SHP77 (cell line): ENCODE results near the gene SLC39A2.
"Not testable (repeated sequence)": the region's sequence is repeated elsewhere in the genome, so short reads cannot be mapped to it uniquely, and the experiment has no call there.

Experiments
- DNase-seq, 2 experiments: peaks; one replicate each; lab custom pipeline; 2025; lab: John Stamatoyannopoulos, UW

Gene SLC39A2

GRCh38 chr14:21025371-21026273, 26.5 kb downstream of the SLC39A2 start:
- no peak for DNase-seq

- DNase-seq: no peak
Measured at GRCh38 chr14:21026274-21026987, 27.3 kb downstream of the SLC39A2 start.

GRCh38 chr14:21026988-21027315, 27.9 kb downstream of the SLC39A2 start:
- no peak for DNase-seq

GRCh38 chr14:21029917-21030316, 30.8 kb downstream of the SLC39A2 start, which contains the start of gene TPPP2:
TSS of gene TPPP2 (plus strand) at chr14:21030217. CDS start at chr14:21030582, 365 bp downstream.
- DNase-seq: no peak

- DNase-seq: no peak
Measured at GRCh38 chr14:21030531-21030930, 31.4 kb downstream of the SLC39A2 start.

- DNase-seq: no peak
Measured at GRCh38 chr14:21032326-21033132, 33.4 kb downstream of the SLC39A2 start.

GRCh38 chr14:21033133-21033698, 34.1 kb downstream of the SLC39A2 start:
- no peak for DNase-seq

- DNase-seq: no peak
Measured at GRCh38 chr14:21034707-21035106, 35.6 kb downstream of the SLC39A2 start, which contains the start of gene RNASE13. TSS of gene RNASE13 (minus strand) at chr14:21034807. CDS start at chr14:21034288, 519 bp downstream.

GRCh38 chr14:21036751-21037150, 37.7 kb downstream of the SLC39A2 start:
- no peak for DNase-seq

- DNase-seq: no peak
Measured at GRCh38 chr14:21037156-21037555, 38.1 kb downstream of the SLC39A2 start.

GRCh38 chr14:21038441-21039422, 39.6 kb downstream of the SLC39A2 start:
- peak; percentile 92 to 93 for DNase-seq

GRCh38 chr14:21039585-21040369, 40.7 kb downstream of the SLC39A2 start:
- peak; percentile 68 to 87 for DNase-seq

- DNase-seq: no peak
Measured at GRCh38 chr14:21040370-21040925, 41.4 kb downstream of the SLC39A2 start.

- not testable (repeated sequence) for DNase-seq
Measured at GRCh38 chr14:21040941-21041340, 41.8 kb downstream of the SLC39A2 start.

GRCh38 chr14:21041676-21042433, 42.8 kb downstream of the SLC39A2 start, which contains the start of gene RNASE7:
TSS of gene RNASE7 (plus strand) at chr14:21042362. CDS start at chr14:21042993, 631 bp downstream.
- no peak for DNase-seq

- no peak for DNase-seq
Measured at GRCh38 chr14:21042918-21043317, 43.8 kb downstream of the SLC39A2 start.

GRCh38 chr14:21043387-21043973, 44.4 kb downstream of the SLC39A2 start:
- DNase-seq: peak; percentile 18 to 52

GRCh38 chr14:21043974-21044618, 45.0 kb downstream of the SLC39A2 start:
- peak; percentile 45 to 53 for DNase-seq
